ENCODE results near the gene FHL1. TPM values are rescaled to one million over a fixed set of nuclear protein-coding genes. Genes with fewer than 3 reads are reported as not detected.
"Not testable (repeated sequence)": the region's sequence is repeated elsewhere in the genome, so short reads cannot be mapped to it uniquely, and the experiment has no call there.

Gene FHL1
- 56.9 TPM for polyA plus RNA-seq (ENCODE audit: insufficient read length)
- long read RNA-seq, donor 1, transcript FHL1-205 (7 exons, 2,441 nt) = major isoform, 11 of 37 reads
- long read RNA-seq, donor 1, partial matches to known transcripts = 23 of 37 reads
- long read RNA-seq, donor 1, other reads (novel, unspliced or antisense) = 0 of 37 reads
- long read RNA-seq, donor 2, transcript FHL1-205 (7 exons, 2,441 nt) = major isoform, 14 of 15 reads
- long read RNA-seq, donor 2, partial matches to known transcripts = 0 of 15 reads
- long read RNA-seq, donor 2, other reads (novel, unspliced or antisense) = 0 of 15 reads
- long read RNA-seq, donor 3, transcript FHL1-205 (7 exons, 2,441 nt) = major isoform, 7 of 10 reads
- long read RNA-seq, donor 3, partial matches to known transcripts = 0 of 10 reads
- long read RNA-seq, donor 3, other reads (novel, unspliced or antisense) = 0 of 10 reads
- long read RNA-seq, donor 4, partial matches to known transcripts = 0 of 1 reads
- long read RNA-seq, donor 4, other reads (novel, unspliced or antisense) = 0 of 1 reads
- long read RNA-seq, donor 5, transcript FHL1-205 (7 exons, 2,441 nt) = major isoform, 21 of 45 reads
- long read RNA-seq, donor 5, partial matches to known transcripts = 21 of 45 reads
- long read RNA-seq, donor 5, other reads (novel, unspliced or antisense) = 0 of 45 reads
- long read RNA-seq, donor 6, transcript FHL1-205 (7 exons, 2,441 nt) = major isoform, 20 of 43 reads
- long read RNA-seq, donor 6, partial matches to known transcripts = 19 of 43 reads
- long read RNA-seq, donor 6, other reads (novel, unspliced or antisense) = 0 of 43 reads
- long read RNA-seq, donor 7, transcript FHL1-205 (7 exons, 2,441 nt) = major isoform, 15 of 16 reads
- long read RNA-seq, donor 7, partial matches to known transcripts = 0 of 16 reads
- long read RNA-seq, donor 7, other reads (novel, unspliced or antisense) = 0 of 16 reads
- long read RNA-seq, donor 8, transcript FHL1-205 (7 exons, 2,441 nt) = major isoform, 7 of 7 reads
- long read RNA-seq, donor 8, partial matches to known transcripts = 0 of 7 reads
- long read RNA-seq, donor 8, other reads (novel, unspliced or antisense) = 0 of 7 reads

- DNase-seq = no peak
Observed at GRCh38 chrX:136147315-136147901, at the start of gene FHL1. Gene FHL1 (plus strand): TSS chrX:136147533.

GRCh38 chrX:136097871-136098805 lies 49.2 kb upstream of the FHL1 start:
- DNase-seq = no peak

- DNase-seq = no peak
Observed at GRCh38 chrX:136104936-136105335, 42.4 kb upstream of the FHL1 start.

GRCh38 chrX:136106920-136107528 lies 40.3 kb upstream of the FHL1 start:
- DNase-seq = no peak

- DNase-seq = not testable (repeated sequence)
Observed at GRCh38 chrX:136108905-136109304, 38.4 kb upstream of the FHL1 start.

GRCh38 chrX:136112286-136112685 lies 35.0 kb upstream of the FHL1 start:
- no peak for DNase-seq

- no peak for DNase-seq
Observed at GRCh38 chrX:136112778-136113177, 34.6 kb upstream of the FHL1 start.

GRCh38 chrX:136115126-136115903 lies 32.0 kb upstream of the FHL1 start:
- DNase-seq = no peak

GRCh38 chrX:136115904-136116297 lies 31.4 kb upstream of the FHL1 start:
- no peak for DNase-seq

GRCh38 chrX:136121788-136122187 lies 25.5 kb upstream of the FHL1 start:
- DNase-seq = no peak

GRCh38 chrX:136122207-136122606 lies 25.1 kb upstream of the FHL1 start:
- DNase-seq = no peak

GRCh38 chrX:136125106-136125505 lies 22.2 kb upstream of the FHL1 start:
- DNase-seq = no peak

- DNase-seq = no peak
Observed at GRCh38 chrX:136126371-136126770, 21.0 kb upstream of the FHL1 start.

- no peak for DNase-seq
Observed at GRCh38 chrX:136126872-136127406, 20.4 kb upstream of the FHL1 start.

- no peak for DNase-seq
Observed at GRCh38 chrX:136128743-136129142, 18.6 kb upstream of the FHL1 start.

GRCh38 chrX:136130931-136131833 lies 16.2 kb upstream of the FHL1 start:
- DNase-seq = no peak

- no peak for DNase-seq
Observed at GRCh38 chrX:136138939-136139338, 8.4 kb upstream of the FHL1 start.

- DNase-seq = no peak
Observed at GRCh38 chrX:136141569-136141968, 5.8 kb upstream of the FHL1 start.

GRCh38 chrX:136142592-136142991 lies 4.7 kb upstream of the FHL1 start:
- DNase-seq = no peak

Data from left kidney (tissue), 8 donors.